Measurements from ENCODE around the gene LDLRAD1.

GRCh38 chr1:53963460-53963859 is 54.5 kb downstream of the LDLRAD1 start:
- TF ChIP-seq POLR2A (IDR thresholded peaks at IDR 0.05): no peak
- no peak for TF ChIP-seq CTCF (IDR thresholded peaks at IDR 0.05)
